ENCODE results near the gene TXNL4A. TPM values are rescaled to one million over a fixed set of nuclear protein-coding genes. Genes with fewer than 3 reads are reported as not detected.

The TXNL4A gene
- total RNA-seq, 6 experiments from 2014 or later = 18.5 to 53.9 (median 37.8) TPM

GRCh38 chr18:79926715-79927606 lies 61.4 kb downstream of the TXNL4A start:
- Histone ChIP-seq H3K27ac (no peak overlapping the region), H3K9me3 (no peaks in the 10 kb centered on the region), H3K36me3 (peaks cover 0 to 51% (median 26%) of the 10 kb centered on the region in 4 donors), H3K4me1 (no peaks in the 10 kb centered on the region), H3K27me3 (no peaks in the 10 kb centered on the region), H3K4me3 (no peak overlapping the region)
- 75% methylated on average over 9 of the region's 21 CpGs for WGBS (ENCODE audit: insufficient coverage, low coverage, low lambda C conversion rate, missing lambda C conversion rate)
- ATAC-seq (peak in 2 of 4 donors; percentile 10 to 23), DNase-seq (peak in 1 of 3 donors; percentile 46)
- TF ChIP-seq POLR2A (IDR thresholded peaks at IDR 0.05) = no peak
- TF ChIP-seq CTCF (IDR thresholded peaks at IDR 0.05) = no peak
- intact Hi-C loops (cut with DNase I) = no loop called here

DNA sequence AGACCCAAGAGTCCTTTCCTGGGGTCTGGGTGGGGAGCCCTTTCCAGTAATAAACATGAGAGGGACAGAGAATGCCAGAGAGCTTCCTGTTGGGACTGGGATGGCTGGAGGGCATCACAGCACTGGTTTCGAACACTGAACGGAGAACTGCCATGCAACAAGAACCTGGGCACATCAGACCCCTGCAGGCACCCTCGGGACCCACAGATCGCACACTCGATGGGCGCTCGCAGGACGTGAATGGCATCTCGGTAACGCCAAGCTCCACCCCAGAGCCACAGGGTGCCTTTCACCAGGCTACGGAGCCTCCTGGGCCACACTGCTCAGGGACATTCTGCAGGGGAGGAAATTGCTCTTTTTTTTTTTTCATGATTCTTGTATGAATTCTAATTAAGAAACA lies 62.1 kb downstream of the TXNL4A start:
- Histone ChIP-seq H3K4me3 (no peak overlapping the region), H3K9me3 (no peaks in the 10 kb centered on the region), H3K36me3 (peaks cover 0 to 53% (median 27%) of the 10 kb centered on the region in 4 donors), H3K4me1 (no peaks in the 10 kb centered on the region), H3K27ac (no peak overlapping the region), H3K27me3 (no peaks in the 10 kb centered on the region)
- ATAC-seq = no peak
- TF ChIP-seq CTCF (IDR thresholded peaks at IDR 0.05) (no peak), POLR2A (IDR thresholded peaks at IDR 0.05) (no peak)
- intact Hi-C loops (cut with DNase I) = no loop called here
- WGBS (ENCODE audit: insufficient coverage, low coverage, low lambda C conversion rate, missing lambda C conversion rate) = no CpG with 5 or more reads among the region's 11 CpGs
- DNase-seq = peak in 1 of 3 donors; percentile 26

GRCh38 chr18:79924814-79925731 lies 63.3 kb downstream of the TXNL4A start:
- DNase-seq = peak in 2 of 3 donors; percentile 46 to 50
- 49% methylated on average over 9 of the region's 25 CpGs for WGBS (ENCODE audit: insufficient coverage, low coverage, low lambda C conversion rate, missing lambda C conversion rate)
- intact Hi-C loops (cut with DNase I) = no loop called here
- ATAC-seq = peak; percentile 28 to 44 (median 32)
- no peak for TF ChIP-seq CTCF (IDR thresholded peaks at IDR 0.05)
- TF ChIP-seq POLR2A (IDR thresholded peaks at IDR 0.05) = no peak
- Histone ChIP-seq H3K4me3 (no peak overlapping the region), H3K4me1 (no peaks in the 10 kb centered on the region), H3K36me3 (peaks cover 0 to 53% (median 27%) of the 10 kb centered on the region in 4 donors), H3K27me3 (no peaks in the 10 kb centered on the region), H3K9me3 (no peaks in the 10 kb centered on the region), H3K27ac (no peak overlapping the region)

- Histone ChIP-seq H3K9me3 (no peaks in the 10 kb centered on the region), H3K4me1 (no peaks in the 10 kb centered on the region), H3K27ac (no peak overlapping the region), H3K36me3 (peaks cover 0 to 51% (median 23%) of the 10 kb centered on the region in 4 donors), H3K4me3 (no peak overlapping the region), H3K27me3 (no peaks in the 10 kb centered on the region)
- no peak for ATAC-seq
- intact Hi-C loops (cut with DNase I) = no loop called here
- peak in 1 of 3 donors; percentile 44 for DNase-seq
- TF ChIP-seq POLR2A (IDR thresholded peaks at IDR 0.05) (no peak), CTCF (IDR thresholded peaks at IDR 0.05) (no peak)
- WGBS (ENCODE audit: insufficient coverage, low coverage, low lambda C conversion rate, missing lambda C conversion rate) = 76% methylated on average over 10 of the region's 26 CpGs
These were observed 64.3 kb downstream of the TXNL4A start for GRCh38 chr18:79923896-79924585.

Measured in right lobe of liver (tissue), 6 donors.